MM.1S (cell line): ENCODE results near the gene RIPOR3.

Experiments
- DNase-seq: peaks from one replicate; pipeline ENCODE4 v3.0.0-alpha.2; 2015
- H2AFZ ChIP-seq: fragments of 300-600 bp; sonication (generic); 2 replicates; pipeline ENCODE4 v1.6.0; 2016; ENCODE audit warnings: antibody characterized with exemption, low read length
- H3F3A ChIP-seq: fragments of 300-600 bp; sonication (generic); 2 replicates; pipeline ENCODE4 v1.6.1; 2016; ENCODE audit warnings: mild to moderate bottlenecking, antibody characterized with exemption, low read length, moderate library complexity, mixed read lengths; ENCODE audit not compliant: insufficient read depth
- H3K27ac ChIP-seq: fragments of 300-600 bp; sonication (generic); 2 replicates; pipeline ENCODE4 v1.5.1; 2016; ENCODE audit warnings: mild to moderate bottlenecking, low read length
- H3K27me3 ChIP-seq: fragments of 300-600 bp; sonication (generic); replicated peaks from 2 replicates; pipeline ENCODE4 v1.6.0; 2016; ENCODE audit warnings: low read length; ENCODE audit not compliant: insufficient read depth
- H3K36me3 ChIP-seq: fragments of 300-600 bp; sonication (generic); replicated peaks from 2 replicates; pipeline ENCODE4 v1.6.1; 2016; ENCODE audit warnings: mild to moderate bottlenecking, low read length, mixed read lengths; ENCODE audit not compliant: insufficient read depth
- H3K4me1 ChIP-seq: fragments of 300-600 bp; sonication (generic); 2 replicates; pipeline ENCODE4 v1.6.1; 2016; ENCODE audit warnings: low read length, mixed read lengths
- H3K4me2 ChIP-seq: fragments of 300-600 bp; sonication (generic); 2 replicates; pipeline ENCODE4 v1.6.0; 2016; ENCODE audit warnings: low read depth, low read length
- H3K4me3 ChIP-seq: fragments of 300-600 bp; sonication (generic); 2 replicates; pipeline ENCODE4 v1.5.1; 2016; ENCODE audit warnings: low read length, mixed read lengths
- H3K79me2 ChIP-seq: fragments of 300-600 bp; sonication (generic); 2 replicates; pipeline ENCODE4 v1.6.1; 2016; ENCODE audit warnings: mixed run types, low read length, mixed read lengths
- H3K9ac ChIP-seq: fragments of 300-600 bp; sonication (generic); 2 replicates; pipeline ENCODE4 v1.6.1; 2016; ENCODE audit warnings: low read length, mixed read lengths
- H3K9me2 ChIP-seq: fragments of 300-600 bp; sonication (generic); replicated peaks from 2 replicates; pipeline ENCODE4 v1.6.1; 2016; ENCODE audit warnings: mild to moderate bottlenecking, low read length, mixed read lengths; ENCODE audit not compliant: insufficient read depth
- H3K9me3 ChIP-seq: fragments of 300-600 bp; sonication (generic); replicated peaks from 2 replicates; pipeline ENCODE4 v1.6.1; 2016; ENCODE audit warnings: mild to moderate bottlenecking, low read length, mixed read lengths; ENCODE audit not compliant: insufficient read depth
- H4K20me1 ChIP-seq: fragments of 300-600 bp; sonication (generic); 2 replicates; pipeline ENCODE4 v1.6.1; 2016; ENCODE audit warnings: mild to moderate bottlenecking, low read length, moderate library complexity, mixed read lengths; ENCODE audit not compliant: insufficient read depth
- CTCF ChIP-seq: fragments of 300-600 bp; sonication (generic); IDR thresholded peaks from 2 replicates; pipeline ENCODE4 v1.5.1; 2016; ENCODE audit warnings: antibody characterized with exemption, low read length, mixed read lengths
- EZH2 ChIP-seq: fragments of 300-600 bp; sonication (generic); optimal IDR thresholded peaks from 2 replicates; pipeline ENCODE3; 2017; ENCODE audit warnings: low read depth, mild to moderate bottlenecking, antibody characterized with exemption, low read length, mixed read lengths
- EZH2phosphoT487 ChIP-seq: fragments of 300-600 bp; sonication (generic); IDR thresholded peaks from 2 replicates; pipeline ENCODE4 v1.6.1; 2018; ENCODE audit warnings: antibody characterized with exemption, low read length

Gene RIPOR3

GRCh38 chr20:50537546-50538201 lies 153.7 kb downstream of the RIPOR3 start:
- Histone ChIP-seq H3K36me3 (no peaks in the 10 kb centered on the region), H3K27me3 (no peaks in the 10 kb centered on the region), H3K79me2 (peaks cover 77% of the 10 kb centered on the region), H3K9ac (no peak overlapping the region), H3K9me2 (no peaks in the 10 kb centered on the region), H2AFZ (no peak overlapping the region), H3F3A (no peaks in the 10 kb centered on the region), H3K9me3 (no peaks in the 10 kb centered on the region), H3K27ac (no peak overlapping the region), H3K4me2 (no peak overlapping the region), H4K20me1 (no peaks in the 10 kb centered on the region), H3K4me1 (no peaks in the 10 kb centered on the region), H3K4me3 (no peak overlapping the region)
- no peak for DNase-seq
- no peak for TF ChIP-seq CTCF
- TF ChIP-seq EZH2phosphoT487: no peak
- no peak for TF ChIP-seq EZH2

GRCh38 chr20:50536333-50536732 lies 155.0 kb downstream of the RIPOR3 start:
- Histone ChIP-seq H3F3A (no peaks in the 10 kb centered on the region), H3K4me1 (no peaks in the 10 kb centered on the region), H3K4me2 (no peak overlapping the region), H3K9me2 (no peaks in the 10 kb centered on the region), H3K36me3 (no peaks in the 10 kb centered on the region), H3K9me3 (no peaks in the 10 kb centered on the region), H3K27ac (no peak overlapping the region), H3K9ac (no peak overlapping the region), H3K79me2 (peaks cover 75% of the 10 kb centered on the region), H3K4me3 (no peak overlapping the region), H4K20me1 (no peaks in the 10 kb centered on the region), H2AFZ (no peak overlapping the region), H3K27me3 (no peaks in the 10 kb centered on the region)
- no peak for TF ChIP-seq CTCF
- TF ChIP-seq EZH2phosphoT487: no peak
- no peak for TF ChIP-seq EZH2
- no peak for DNase-seq
